Fibroblast of the aortic adventitia (primary cell): ENCODE data around the gene ANKIB1. TPM values are rescaled to one million over a fixed set of nuclear protein-coding genes. Genes with fewer than 3 reads are reported as not detected.

Experiments
- DNase-seq: peaks from one replicate; pipeline ENCODE4 v3.0.0-alpha.2; 2010; ENCODE audit warnings: low read depth
- H3K4me3 ChIP-seq: 2 replicates; pipeline ENCODE4 v1.5.1; 2011; ENCODE audit warnings: low read depth, mild to moderate bottlenecking, control low read depth, low read length, moderate library complexity
- CTCF ChIP-seq: IDR thresholded peaks from 2 replicates; pipeline ENCODE4 v1.5.1; 2011; ENCODE audit warnings: mild to moderate bottlenecking, low read length, control low read depth, inconsistent platforms; ENCODE audit not compliant: insufficient read depth
- total RNA-seq: library from RNA; depleted of rRNA; stranded (reverse); fragments of >200 nt; gene quantifications from 2 replicates; pipeline ENCODE4 v1.2.3, GENCODE V29; 2012; ENCODE audit warnings: low replicate concordance

Gene ANKIB1
- total RNA-seq, 1 donor = 75.8 TPM

GRCh38 chr7:92281031-92281430 lies 35.3 kb downstream of the ANKIB1 start:
- TF ChIP-seq CTCF = no peak
- H3K4me3 ChIP-seq = no peak overlapping the region
- DNase-seq = no peak

- DNase-seq = no peak
- H3K4me3 ChIP-seq = no peak overlapping the region
- no peak for TF ChIP-seq CTCF
Measured at GRCh38 chr7:92282221-92282814, 36.5 kb downstream of the ANKIB1 start.

GRCh38 chr7:92282930-92283329 lies 37.2 kb downstream of the ANKIB1 start:
- DNase-seq = no peak
- TF ChIP-seq CTCF = no peak
- H3K4me3 ChIP-seq = no peak overlapping the region

- DNase-seq = no peak
- no peak for TF ChIP-seq CTCF
- H3K4me3 ChIP-seq = no peak overlapping the region
Measured at GRCh38 chr7:92289321-92289720, 43.5 kb downstream of the ANKIB1 start.

- H3K4me3 ChIP-seq = no peak overlapping the region
- TF ChIP-seq CTCF = no peak
- no peak for DNase-seq
Measured at GRCh38 chr7:92292981-92293380, 47.2 kb downstream of the ANKIB1 start.

- peak; percentile 41 for DNase-seq
- H3K4me3 ChIP-seq = peak overlapping the region; percentile 0
- TF ChIP-seq CTCF = no peak
Measured at GRCh38 chr7:92293896-92294590, 48.3 kb downstream of the ANKIB1 start.
